ENCODE results near the gene TBC1D4. TPM values are rescaled to one million over a fixed set of nuclear protein-coding genes. Genes with fewer than 3 reads are reported as not detected.
A peak's percentile ranks its signal among the peaks of the same experiment; 100 is the strongest.

Gene TBC1D4, protein sequence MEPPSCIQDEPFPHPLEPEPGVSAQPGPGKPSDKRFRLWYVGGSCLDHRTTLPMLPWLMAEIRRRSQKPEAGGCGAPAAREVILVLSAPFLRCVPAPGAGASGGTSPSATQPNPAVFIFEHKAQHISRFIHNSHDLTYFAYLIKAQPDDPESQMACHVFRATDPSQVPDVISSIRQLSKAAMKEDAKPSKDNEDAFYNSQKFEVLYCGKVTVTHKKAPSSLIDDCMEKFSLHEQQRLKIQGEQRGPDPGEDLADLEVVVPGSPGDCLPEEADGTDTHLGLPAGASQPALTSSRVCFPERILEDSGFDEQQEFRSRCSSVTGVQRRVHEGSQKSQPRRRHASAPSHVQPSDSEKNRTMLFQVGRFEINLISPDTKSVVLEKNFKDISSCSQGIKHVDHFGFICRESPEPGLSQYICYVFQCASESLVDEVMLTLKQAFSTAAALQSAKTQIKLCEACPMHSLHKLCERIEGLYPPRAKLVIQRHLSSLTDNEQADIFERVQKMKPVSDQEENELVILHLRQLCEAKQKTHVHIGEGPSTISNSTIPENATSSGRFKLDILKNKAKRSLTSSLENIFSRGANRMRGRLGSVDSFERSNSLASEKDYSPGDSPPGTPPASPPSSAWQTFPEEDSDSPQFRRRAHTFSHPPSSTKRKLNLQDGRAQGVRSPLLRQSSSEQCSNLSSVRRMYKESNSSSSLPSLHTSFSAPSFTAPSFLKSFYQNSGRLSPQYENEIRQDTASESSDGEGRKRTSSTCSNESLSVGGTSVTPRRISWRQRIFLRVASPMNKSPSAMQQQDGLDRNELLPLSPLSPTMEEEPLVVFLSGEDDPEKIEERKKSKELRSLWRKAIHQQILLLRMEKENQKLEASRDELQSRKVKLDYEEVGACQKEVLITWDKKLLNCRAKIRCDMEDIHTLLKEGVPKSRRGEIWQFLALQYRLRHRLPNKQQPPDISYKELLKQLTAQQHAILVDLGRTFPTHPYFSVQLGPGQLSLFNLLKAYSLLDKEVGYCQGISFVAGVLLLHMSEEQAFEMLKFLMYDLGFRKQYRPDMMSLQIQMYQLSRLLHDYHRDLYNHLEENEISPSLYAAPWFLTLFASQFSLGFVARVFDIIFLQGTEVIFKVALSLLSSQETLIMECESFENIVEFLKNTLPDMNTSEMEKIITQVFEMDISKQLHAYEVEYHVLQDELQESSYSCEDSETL (N-terminal part only)
- 10 to 100 TPM; 14.9 to 20.3 TPM for total RNA-seq
- long read RNA-seq, donor 1, full-length matches to known transcripts, result 1 of 11 reads
- long read RNA-seq, donor 1, partial matches to known transcripts, result 10 of 11 reads
- long read RNA-seq, donor 1, other reads (novel, unspliced or antisense), result 0 of 11 reads
- long read RNA-seq, donor 2, partial matches to known transcripts, result 47 of 52 reads
- long read RNA-seq, donor 2, other reads (novel, unspliced or antisense), result 5 of 52 reads

DNA sequence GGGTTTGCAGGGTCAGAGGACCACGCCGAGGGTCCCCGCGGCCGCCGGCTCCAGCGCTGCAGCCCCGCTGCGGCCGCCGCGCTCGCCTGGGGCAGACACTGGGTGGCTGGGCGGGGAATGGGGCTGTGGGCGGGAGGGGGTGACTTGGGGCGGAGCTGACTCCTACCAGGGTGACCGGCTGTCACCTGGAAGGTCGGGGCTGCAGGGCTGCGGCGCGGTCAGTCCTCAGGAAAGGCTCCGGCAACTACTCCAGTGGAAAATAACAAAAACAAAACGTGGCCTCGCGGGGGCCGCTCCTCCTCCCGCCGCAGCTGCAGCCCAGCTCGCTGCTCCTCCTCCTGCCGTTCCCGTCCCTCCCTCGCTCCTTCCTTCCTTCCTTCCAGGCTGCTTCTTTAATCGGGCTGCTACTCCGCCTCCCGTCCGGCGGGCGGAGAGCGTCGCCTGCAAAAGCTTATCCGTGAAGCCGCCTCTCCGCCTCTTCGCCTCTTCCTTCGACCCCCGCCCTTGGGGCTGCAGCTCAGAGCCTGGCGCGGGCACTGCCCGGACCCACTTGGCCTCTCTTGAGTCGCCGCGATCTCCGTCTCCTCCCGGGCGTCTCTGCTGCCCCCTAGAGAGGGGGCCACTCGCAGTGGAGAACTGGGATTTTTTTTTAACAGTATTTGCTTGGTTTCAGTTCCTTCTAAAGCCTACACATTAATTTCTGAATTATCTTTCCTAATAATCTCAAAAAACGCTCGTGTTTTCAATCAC is at the start of gene TBC1D4:
TBC1D4 (minus strand) TSS at position 100 of the 750 bp plus-strand sequence. CDS start 402 bp downstream, outside the sequence.
- peak; percentile 95 for DNase-seq (ENCODE audit: low spot score)
- intact Hi-C loops (cut with DNase I), result loop anchor here (2.0 to 5.0 kb wide), 3 partner anchors 65 to 110 kb away; partner anchors contain the start of gene UCHL3 (in 1 of the 2)

GRCh38 chr13:75530549-75530961 is 48.6 kb upstream of the TBC1D4 start:
- DNase-seq (ENCODE audit: low spot score), result no peak
- intact Hi-C loops (cut with DNase I), result no loop called here

- no peak for DNase-seq (ENCODE audit: low spot score)
- intact Hi-C loops (cut with DNase I), result no loop called here
Observed at GRCh38 chr13:75521956-75522355, 40.0 kb upstream of the TBC1D4 start.

- no peak for DNase-seq (ENCODE audit: low spot score)
- intact Hi-C loops (cut with DNase I), result no loop called here
Observed at GRCh38 chr13:75518439-75519088, 36.6 kb upstream of the TBC1D4 start.

DNA sequence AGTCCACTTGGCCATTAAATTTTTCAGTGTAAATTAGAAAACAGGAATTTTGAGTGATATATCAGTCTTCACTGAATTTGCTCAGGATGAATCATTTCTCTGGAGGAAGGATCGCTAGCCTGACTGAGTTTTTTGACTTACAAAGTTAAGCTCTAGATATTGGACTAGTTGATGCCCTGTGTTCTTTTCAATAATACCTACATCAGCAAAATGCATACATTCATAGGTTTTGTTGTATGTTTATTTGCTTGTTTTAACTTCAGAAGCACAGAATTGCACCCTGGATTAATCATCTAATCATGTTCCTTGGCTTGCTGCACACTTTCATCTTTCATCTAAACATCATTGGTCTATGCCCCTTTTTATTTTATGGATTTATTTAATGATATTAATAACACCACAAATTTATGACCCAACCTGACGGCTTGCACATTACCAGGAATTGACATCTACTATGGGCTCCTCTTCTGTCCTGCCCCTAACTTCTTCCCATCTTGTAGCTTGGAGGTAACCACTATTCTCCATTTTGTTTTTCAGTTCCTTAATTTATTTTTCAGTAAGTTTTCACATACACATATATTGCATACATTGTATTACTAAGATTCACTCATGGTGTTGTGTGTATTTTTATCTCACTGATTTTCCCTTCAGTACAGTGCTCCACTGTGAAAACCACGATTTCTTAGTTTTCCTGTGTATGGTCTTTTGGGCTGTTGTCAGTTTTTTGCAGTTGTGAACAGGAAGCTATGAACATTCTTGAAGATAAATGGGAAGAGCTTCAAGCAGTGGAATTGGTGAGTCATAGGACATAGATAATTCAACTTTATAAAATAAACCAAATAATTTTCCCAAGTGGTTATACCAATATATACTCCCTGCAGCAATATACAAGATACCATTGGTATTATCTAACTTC is 32.4 kb upstream of the TBC1D4 start:
- intact Hi-C loops (cut with DNase I), result no loop called here
- no peak for DNase-seq (ENCODE audit: low spot score)

GRCh38 chr13:75513271-75513670 is 31.3 kb upstream of the TBC1D4 start:
- intact Hi-C loops (cut with DNase I), result no loop called here
- no peak for DNase-seq (ENCODE audit: low spot score)

GRCh38 chr13:75512253-75512652 is 30.3 kb upstream of the TBC1D4 start:
- no peak for DNase-seq (ENCODE audit: low spot score)
- intact Hi-C loops (cut with DNase I), result no loop called here

- no peak for DNase-seq (ENCODE audit: low spot score)
- intact Hi-C loops (cut with DNase I), result no loop called here
Observed at GRCh38 chr13:75511051-75511625, 29.2 kb upstream of the TBC1D4 start.

DNA sequence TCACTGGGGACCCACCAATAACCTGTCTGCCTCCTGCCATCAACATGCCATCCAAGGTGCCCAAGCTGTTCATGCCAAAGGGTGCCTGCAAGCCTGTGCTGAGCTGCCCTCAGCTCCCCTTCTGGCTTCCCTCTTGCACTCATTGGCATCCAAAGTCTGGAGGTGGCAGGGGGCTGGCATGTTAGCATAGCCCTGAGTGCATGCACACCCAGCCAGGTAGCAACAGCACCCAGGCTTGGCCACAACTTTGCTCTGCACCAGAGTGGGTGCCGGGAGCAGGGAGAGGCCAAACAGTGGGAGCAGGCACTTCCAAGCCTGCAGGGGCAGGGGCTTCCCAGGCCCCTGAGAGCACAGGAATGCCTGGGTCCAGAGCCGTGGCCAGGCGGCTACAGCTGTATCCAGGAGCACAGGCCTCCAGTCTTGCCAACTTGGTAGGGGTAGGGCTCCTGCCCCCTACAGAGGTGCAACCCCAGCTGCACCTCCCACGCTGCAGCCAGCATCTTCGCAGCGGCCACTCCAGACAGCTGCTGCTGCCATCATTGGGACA is 26.1 kb upstream of the TBC1D4 start:
- intact Hi-C loops (cut with DNase I), result no loop called here
- DNase-seq (ENCODE audit: low spot score), result no peak

GRCh38 chr13:75507027-75508001 is 25.3 kb upstream of the TBC1D4 start:
- no peak for DNase-seq (ENCODE audit: low spot score)

DNA sequence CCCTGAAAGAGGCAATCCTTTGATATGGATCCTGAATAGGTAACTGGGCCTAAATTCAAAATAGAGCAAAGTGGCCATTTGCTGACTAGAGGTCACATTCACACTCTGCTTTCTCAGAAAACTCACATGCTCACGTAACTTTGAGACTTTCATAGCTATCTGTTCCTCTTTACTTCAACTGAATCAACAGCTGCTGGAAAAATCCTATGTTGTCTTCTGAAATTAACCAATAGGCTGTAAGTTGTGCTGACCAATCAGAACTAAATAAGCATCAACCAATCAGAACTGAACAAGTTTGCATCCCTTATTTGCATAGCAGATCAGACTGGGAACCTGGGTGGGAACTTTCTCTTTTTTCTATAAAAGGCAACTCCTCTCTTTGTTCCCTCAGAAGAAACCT is 24.0 kb upstream of the TBC1D4 start:
- intact Hi-C loops (cut with DNase I), result no loop called here
- no peak for DNase-seq (ENCODE audit: low spot score)

More at GRCh38 chr13:75507027-75508001, 25.3 kb upstream of the TBC1D4 start:
- intact Hi-C loops (cut with DNase I), result no loop called here

- DNase-seq (ENCODE audit: low spot score), result no peak
- intact Hi-C loops (cut with DNase I), result no loop called here
Observed at GRCh38 chr13:75505327-75505726, 23.4 kb upstream of the TBC1D4 start.

GRCh38 chr13:75495938-75496337 is 14.0 kb upstream of the TBC1D4 start:
- intact Hi-C loops (cut with DNase I), result no loop called here
- DNase-seq (ENCODE audit: low spot score), result no peak

DNA sequence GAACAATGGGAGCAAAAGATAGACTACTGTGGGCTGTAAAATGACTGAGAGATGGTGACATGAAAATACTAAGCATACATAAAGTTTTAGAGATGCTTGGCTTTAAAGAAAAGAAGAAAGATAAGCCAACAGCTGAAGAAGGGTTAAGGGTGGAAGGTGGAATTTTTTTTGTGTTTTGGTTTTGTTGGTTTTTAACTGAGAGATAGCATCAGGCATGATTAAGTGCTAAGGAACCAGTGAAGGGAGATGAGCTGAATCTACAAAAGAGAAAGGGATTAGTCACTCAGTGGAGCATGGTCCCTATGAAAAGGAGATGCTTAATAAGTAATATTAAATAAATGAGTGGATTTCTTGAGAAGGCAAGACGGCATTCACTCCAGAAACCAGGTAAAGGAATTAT is 12.5 kb upstream of the TBC1D4 start:
- intact Hi-C loops (cut with DNase I), result no loop called here
- DNase-seq (ENCODE audit: low spot score), result no peak

DNA sequence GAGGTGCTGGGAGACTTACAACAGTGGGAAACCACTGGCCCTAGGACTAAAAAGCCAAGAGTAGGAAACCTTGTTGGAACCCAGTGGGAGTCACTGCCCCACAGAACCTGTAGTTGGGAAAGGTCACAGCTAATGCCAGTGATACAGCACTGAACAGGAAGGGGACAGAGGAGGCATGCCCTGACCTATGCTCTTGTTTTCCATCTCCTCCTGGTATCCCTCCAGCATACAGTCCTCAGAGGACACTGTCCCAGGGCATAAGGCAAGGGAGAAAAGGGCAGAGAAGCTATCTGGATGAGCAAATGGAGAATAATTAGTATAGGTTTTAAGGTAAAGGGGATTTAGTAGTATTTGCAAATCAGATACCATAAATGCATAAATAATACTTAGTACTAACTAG is 11.2 kb upstream of the TBC1D4 start:
- intact Hi-C loops (cut with DNase I), result no loop called here
- DNase-seq (ENCODE audit: low spot score), result no peak
